HG03025 (cell line): ENCODE data around the gene DCLK1.

Source experiments
- ATAC-seq: cut with Tn5 transposase; IDR thresholded peaks from one replicate; pipeline ENCODE4 v1.9.1; 2021; ENCODE audit warnings: mild to moderate bottlenecking, moderate library complexity; ENCODE audit not compliant: unreplicated experiment, low FRiP score

Gene DCLK1

GRCh38 chr13:35731471-35731870 is 399.7 kb downstream of the DCLK1 start:
- ATAC-seq: no peak

GRCh38 chr13:35729926-35730627 is 401.1 kb downstream of the DCLK1 start:
- ATAC-seq: no peak

GRCh38 chr13:35727881-35728280 is 403.3 kb downstream of the DCLK1 start:
- ATAC-seq: no peak

- no peak for ATAC-seq
Observed at GRCh38 chr13:35724446-35724845, 406.7 kb downstream of the DCLK1 start.

GRCh38 chr13:35723821-35724220 is 407.4 kb downstream of the DCLK1 start:
- no peak for ATAC-seq

GRCh38 chr13:35723053-35723461 is 408.1 kb downstream of the DCLK1 start:
- no peak for ATAC-seq

- ATAC-seq: no peak
Observed at GRCh38 chr13:35722458-35723052, 408.6 kb downstream of the DCLK1 start.

GRCh38 chr13:35720690-35721554 is 410.3 kb downstream of the DCLK1 start:
- no peak for ATAC-seq

GRCh38 chr13:35720290-35720689 is 410.9 kb downstream of the DCLK1 start:
- no peak for ATAC-seq
